Measurements from ENCODE around the gene CMIP.

- no peak for TF ChIP-seq CEBPB (IDR thresholded peaks at IDR 0.05)
- no peak for TF ChIP-seq YY1 (IDR thresholded peaks at IDR 0.05; ENCODE audit: low read depth)
- TF ChIP-seq REST (IDR thresholded peaks at IDR 0.05; ENCODE audit: low read depth): no peak
Measured at GRCh38 chr16:81455006-81455405, 10.4 kb downstream of the CMIP start.
